ENCODE results near the gene TEFM.
"Not testable (repeated sequence)": the region's sequence is repeated elsewhere in the genome, so short reads cannot be mapped to it uniquely, and the experiment has no call there.

TEFM gene

GRCh38 chr17:30906101-30906911, at the start of gene TEFM:
TSS of gene TEFM (minus strand) at chr17:30906238. CDS start at chr17:30906198, 40 bp downstream.
- peak; percentile 74 for DNase-seq (ENCODE audit: low spot score)

GRCh38 chr17:30954046-30954830, 48.2 kb upstream of the TEFM start:
- no peak for DNase-seq (ENCODE audit: low spot score)

- DNase-seq (ENCODE audit: low spot score) = no peak
These were observed 46.8 kb upstream of the TEFM start for GRCh38 chr17:30952638-30953393.

GRCh38 chr17:30950669-30951399, 44.8 kb upstream of the TEFM start:
- DNase-seq (ENCODE audit: low spot score) = peak; percentile 70

GRCh38 chr17:30950189-30950588, 44.2 kb upstream of the TEFM start:
- no peak for DNase-seq (ENCODE audit: low spot score)

- DNase-seq (ENCODE audit: low spot score) = no peak
These were observed 41.8 kb upstream of the TEFM start for GRCh38 chr17:30947796-30948195.

GRCh38 chr17:30942308-30943079, 36.5 kb upstream of the TEFM start:
- DNase-seq (ENCODE audit: low spot score) = no peak

GRCh38 chr17:30939051-30939689, 33.1 kb upstream of the TEFM start:
- DNase-seq (ENCODE audit: low spot score) = no peak

GRCh38 chr17:30933966-30934365, 27.9 kb upstream of the TEFM start:
- no peak for DNase-seq (ENCODE audit: low spot score)

- not testable (repeated sequence) for DNase-seq (ENCODE audit: low spot score)
These were observed 25.5 kb upstream of the TEFM start for GRCh38 chr17:30931582-30931981.

GRCh38 chr17:30930495-30930894, 24.5 kb upstream of the TEFM start:
- no peak for DNase-seq (ENCODE audit: low spot score)

GRCh38 chr17:30929861-30930260, 23.8 kb upstream of the TEFM start:
- not testable (repeated sequence) for DNase-seq (ENCODE audit: low spot score)

GRCh38 chr17:30929081-30929633, 23.1 kb upstream of the TEFM start:
- no peak for DNase-seq (ENCODE audit: low spot score)

GRCh38 chr17:30928584-30928983, 22.5 kb upstream of the TEFM start:
- no peak for DNase-seq (ENCODE audit: low spot score)

- DNase-seq (ENCODE audit: low spot score) = no peak
These were observed 21.7 kb upstream of the TEFM start for GRCh38 chr17:30927756-30928155.

- DNase-seq (ENCODE audit: low spot score) = no peak
These were observed 20.5 kb upstream of the TEFM start for GRCh38 chr17:30926516-30926915.

- no peak for DNase-seq (ENCODE audit: low spot score)
These were observed 18.3 kb upstream of the TEFM start for GRCh38 chr17:30924341-30924740.

- no peak for DNase-seq (ENCODE audit: low spot score)
These were observed 16.4 kb upstream of the TEFM start for GRCh38 chr17:30922235-30923030.

GRCh38 chr17:30921544-30922196, 15.6 kb upstream of the TEFM start, which contains the start of gene ADAP2:
TSS of gene ADAP2 (plus strand) at chr17:30921945. CDS start at chr17:30922015, 70 bp downstream.
- DNase-seq (ENCODE audit: low spot score) = peak; percentile 53

All from HuH-7 (cell line).